Measurements from ENCODE around the gene HCRT. TPM values are rescaled to one million over a fixed set of nuclear protein-coding genes. Genes with fewer than 3 reads are reported as not detected.

HCRT gene
- total and polyA plus RNA-seq, 2 of the 8 experiments (the other 6 are each of a cell fraction or from before 2014, with no cell fraction given) = not detected

DNA sequence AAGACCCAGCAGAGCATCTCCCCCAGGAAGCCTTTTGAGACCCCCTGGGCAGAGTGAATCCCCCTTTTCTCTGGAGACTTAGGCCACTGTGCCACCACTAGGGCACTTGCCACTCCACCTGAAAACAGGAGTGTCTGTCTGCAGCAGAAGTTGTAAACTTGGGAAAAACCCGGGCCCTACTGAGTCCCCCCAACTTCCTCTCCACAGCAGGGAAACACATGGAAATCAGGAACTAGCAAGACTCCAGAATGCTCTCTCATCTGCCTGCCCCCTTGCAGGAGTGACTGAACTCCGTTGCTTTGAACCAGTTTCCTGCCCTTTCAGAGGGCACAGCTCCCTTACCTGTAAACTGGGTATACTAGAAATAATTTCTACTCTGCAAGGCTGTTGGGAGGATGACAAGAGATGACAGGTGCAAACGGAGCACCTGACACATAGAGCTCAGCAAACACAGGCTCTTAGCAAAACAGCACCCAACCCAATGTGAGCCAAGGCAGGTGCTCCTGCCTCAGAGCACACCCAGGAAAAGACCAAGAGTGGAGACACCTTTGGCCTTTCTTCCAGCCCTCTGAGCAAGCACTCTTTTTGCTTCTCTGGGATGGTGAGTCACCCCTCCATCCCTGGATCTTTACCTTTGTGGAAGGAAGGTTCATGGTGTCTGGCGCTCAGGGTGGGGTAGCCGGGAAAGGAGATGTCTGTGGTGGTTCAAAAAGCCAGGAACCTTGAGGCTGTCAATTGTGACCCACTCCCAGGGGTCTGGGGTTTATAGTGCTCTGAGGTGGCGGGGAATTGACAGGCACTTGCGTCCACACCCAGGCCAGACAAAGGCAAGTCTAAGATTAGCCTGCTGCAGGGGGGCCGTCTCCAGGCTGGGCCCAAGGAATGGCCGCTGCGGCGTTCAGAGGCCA lies at the start of gene HCRT (continued):
- TF ChIP-seq RFX5 (IDR thresholded peaks at IDR 0.05; ENCODE audit: borderline replicate concordance, low read depth, low read length) = no peak
- TF ChIP-seq TAF7 (optimal IDR thresholded peaks at IDR 0.05; ENCODE audit: borderline replicate concordance, low read depth, low read length) = no peak

Data from H1 (cell line).